AG04450 (cell line): ENCODE data around the gene LARP4. TPM values are rescaled to one million over a fixed set of nuclear protein-coding genes. Genes with fewer than 3 reads are reported as not detected.

Source experiments
- CTCF ChIA-PET: fragments of 300-600, 350-600 bp; formaldehyde crosslinking; extraction: SDS; loops from one replicate; lab custom pipeline; 2022; ENCODE audit warnings: antibody characterized with exemption, inconsistent platforms; lab: Charles Lee
- POLR2A ChIA-PET: fragments of 350-600 bp; formaldehyde crosslinking; extraction: SDS; loops from one replicate; lab custom pipeline; 2021; ENCODE audit warnings: antibody characterized with exemption, inconsistent platforms; lab: Yijun Ruan, JAX
- DNase-seq: peaks from one replicate; pipeline ENCODE4 v3.0.0-alpha.2; 2011; ENCODE audit warnings: low read depth, low spot score
- H3K27ac ChIP-seq: one replicate; pipeline ENCODE4 v1.5.1; 2012; ENCODE audit warnings: low read depth, low read length, control low read depth
- H3K27me3 ChIP-seq: one replicate; pipeline ENCODE4 v1.6.0; 2012; ENCODE audit warnings: low read length; ENCODE audit not compliant: control insufficient read depth, insufficient read depth
- H3K4me3 ChIP-seq: 2 replicates; pipeline ENCODE4 v1.5.1; 2011; ENCODE audit warnings: mild to moderate bottlenecking, low read depth, low read length, control low read depth
- H3K9me3 ChIP-seq: 2 replicates; pipeline ENCODE4 v1.5.1; 2012; ENCODE audit warnings: low read length; ENCODE audit not compliant: control insufficient read depth, insufficient read depth
- CTCF ChIP-seq: IDR thresholded peaks from 2 replicates; pipeline ENCODE4 v1.5.1; 2011; ENCODE audit warnings: low read depth, low read length, control low read depth, inconsistent platforms
- polyA plus RNA-seq: library from polyadenylated mRNA; depleted of rRNA; stranded (reverse); fragments of >200 nt; gene quantifications from 2 replicates; pipeline ENCODE4 v1.2.3, GENCODE V29; 2011

Gene LARP4
- polyA plus RNA-seq, 1 experiment: 25.5 TPM

GRCh38 chr12:50508414-50508813 is 107.7 kb downstream of the LARP4 start:
- no peak for DNase-seq
- no peak overlapping the region for H3K27ac ChIP-seq
- CTCF ChIA-PET: interaction anchor here (0.6 to 5.1 kb wide), 4 partner anchors 11 to 262 kb away, joined by 3 to 27 read pairs (median 6); no protein-coding TSS in a partner anchor
- H3K9me3 ChIP-seq: no peaks in the 10 kb centered on the region
- POLR2A ChIA-PET: interaction anchor here (0.6 kb wide), 1 partner anchor 49 kb away, joined by 3 read pairs; no protein-coding TSS in a partner anchor
- no peaks in the 10 kb centered on the region for H3K27me3 ChIP-seq
- H3K4me3 ChIP-seq: no peak overlapping the region
- no peak for TF ChIP-seq CTCF

- no peak for DNase-seq
- H3K27ac ChIP-seq: no peak overlapping the region
- no peak for TF ChIP-seq CTCF
- POLR2A ChIA-PET: interaction anchor here (0.6 kb wide), 1 partner anchor 681 kb away, joined by 3 read pairs; the partner anchor contains the start of gene NCKAP5L
- H3K4me3 ChIP-seq: no peak overlapping the region
- CTCF ChIA-PET: interaction anchor here (0.6 to 5.1 kb wide), 5 partner anchors 88 to 225 kb away, joined by 3 to 27 read pairs (median 9); no protein-coding TSS in a partner anchor
- H3K9me3 ChIP-seq: no peaks in the 10 kb centered on the region
- no peaks in the 10 kb centered on the region for H3K27me3 ChIP-seq
These were observed 108.4 kb downstream of the LARP4 start for GRCh38 chr12:50508970-50509663.

GRCh38 chr12:50514526-50515276 is 114.0 kb downstream of the LARP4 start:
- Histone ChIP-seq H3K27me3 (no peaks in the 10 kb centered on the region), H3K4me3 (no peak overlapping the region), H3K27ac (no peak overlapping the region), H3K9me3 (no peaks in the 10 kb centered on the region)
- ChIA-PET CTCF (interaction anchor here (0.6 kb wide), 1 partner anchor 55 kb away, joined by 3 read pairs; no protein-coding TSS in a partner anchor), POLR2A (no interaction called here)
- TF ChIP-seq CTCF: no peak
- DNase-seq: no peak

- TF ChIP-seq CTCF: no peak
- POLR2A ChIA-PET: interaction anchor here (0.6 kb wide), 1 partner anchor 9 kb away, joined by 3 read pairs; no protein-coding TSS in a partner anchor
- no peak overlapping the region for H3K4me3 ChIP-seq
- CTCF ChIA-PET: interaction anchor here (0.6 kb wide), 1 partner anchor 54 kb away, joined by 3 read pairs; no protein-coding TSS in a partner anchor
- no peak for DNase-seq
- no peaks in the 10 kb centered on the region for H3K27me3 ChIP-seq
- H3K9me3 ChIP-seq: no peaks in the 10 kb centered on the region
- H3K27ac ChIP-seq: no peak overlapping the region
These were observed 114.9 kb downstream of the LARP4 start for GRCh38 chr12:50515587-50515986.
